Ascending aorta (tissue), 2 donors: ENCODE measurements around the gene ARMS2. TPM values are rescaled to one million over a fixed set of nuclear protein-coding genes. Genes with fewer than 3 reads are reported as not detected.

Source experiments
- DNase-seq, 2 donors: peaks; one replicate each; pipeline ENCODE4 v3.0.0-alpha.2; 2019; ENCODE audit warnings: low spot score in 2 of 2
- H3K27ac ChIP-seq, 2 donors: fragments of 200-600 bp; sonication (generic); one replicate each; pipeline ENCODE4 v1.5.1; 2016 to 2017; ENCODE audit warnings: mild to moderate bottlenecking in 1 of 2
- H3K27me3 ChIP-seq: fragments of 200-600 bp; sonication (generic); one replicate; pipeline ENCODE4 v1.5.1; 2017
- H3K36me3 ChIP-seq, 2 donors: fragments of 200-600 bp; sonication (generic); one replicate each; pipeline ENCODE4 v1.5.1; 2016
- H3K4me1 ChIP-seq, 2 donors: fragments of 200-600 bp; sonication (generic); one replicate each; pipeline ENCODE4 v1.5.1; 2016 to 2017; ENCODE audit warnings: mild to moderate bottlenecking in 1 of 2
- H3K4me3 ChIP-seq, 2 donors: fragments of 200-600 bp; sonication (generic); one replicate each; pipeline ENCODE4 v1.5.1; 2016 to 2017; ENCODE audit warnings: mild to moderate bottlenecking in 1 of 2
- H3K9me3 ChIP-seq, 2 donors: fragments of 200-600 bp; sonication (generic); one replicate each; pipeline ENCODE4 v1.5.1; 2016
- CTCF ChIP-seq, 3 experiments: fragments of 200-600 bp in 2 of 3; fragments of 450-650 bp in 1 of 3; sonication (generic) in 2 of 3; IDR thresholded peaks; one replicate each; pipeline ENCODE4 v1.5.1; 2016 to 2019; ENCODE audit warnings: antibody characterized with exemption in 3 of 3, mild to moderate bottlenecking in 1 of 3, moderate library complexity in 1 of 3
- intact Hi-C: fragments of 100-400 bp; cut with DNase I; formaldehyde crosslinking; loops from one replicate; pipeline ENCODE4 v1.15.1; 2023
- total RNA-seq: library from RNA; depleted of rRNA; stranded (reverse); fragments of >200 nt; gene quantifications from one replicate; pipeline ENCODE4 v1.1.0, GENCODE V29; 2016

The ARMS2 gene
- total RNA-seq, 1 donor from 2014 or later, result not detected

GRCh38 chr10:122477436-122477835 is 23.0 kb downstream of the ARMS2 start:
- H3K4me3 ChIP-seq, result no peak overlapping the region
- H3K27ac ChIP-seq, result peak overlapping the region; percentile 80 to 90
- intact Hi-C loops, result no loop called here
- DNase-seq, result no peak
- no peak for TF ChIP-seq CTCF (IDR thresholded peaks at IDR 0.05)
- H3K4me1 ChIP-seq, result peaks cover 6 to 38% of the 10 kb centered on the region in 2 donors
- no peaks in the 10 kb centered on the region for H3K27me3 ChIP-seq
- H3K9me3 ChIP-seq, result no peaks in the 10 kb centered on the region
- no peaks in the 10 kb centered on the region for H3K36me3 ChIP-seq

- Histone ChIP-seq H3K4me1 (peaks cover 6 to 29% of the 10 kb centered on the region in 2 donors), H3K9me3 (no peaks in the 10 kb centered on the region), H3K4me3 (no peak overlapping the region), H3K27ac (peak overlapping the region in 1 of 2 donors; percentile 25), H3K36me3 (no peaks in the 10 kb centered on the region), H3K27me3 (no peaks in the 10 kb centered on the region)
- no peak for DNase-seq
- intact Hi-C loops, result no loop called here
- no peak for TF ChIP-seq CTCF (IDR thresholded peaks at IDR 0.05)
Observed at GRCh38 chr10:122478971-122479370, 24.5 kb downstream of the ARMS2 start.

- H3K27ac ChIP-seq, result no peak overlapping the region
Observed at GRCh38 chr10:122480146-122480833, 25.8 kb downstream of the ARMS2 start.

GRCh38 chr10:122481296-122482056 is 27.0 kb downstream of the ARMS2 start:
- Histone ChIP-seq H3K4me1 (peaks cover under 1 to 5% of the 10 kb centered on the region in 2 donors), H3K36me3 (no peaks in the 10 kb centered on the region), H3K27me3 (no peaks in the 10 kb centered on the region), H3K9me3 (no peaks in the 10 kb centered on the region), H3K27ac (no peak overlapping the region), H3K4me3 (no peak overlapping the region)
- no peak for TF ChIP-seq CTCF (IDR thresholded peaks at IDR 0.05)
- intact Hi-C loops, result no loop called here
- DNase-seq, result no peak

More at GRCh38 chr10:122480146-122480833, 25.8 kb downstream of the ARMS2 start:
- Histone ChIP-seq H3K27me3 (no peaks in the 10 kb centered on the region), H3K36me3 (no peaks in the 10 kb centered on the region), H3K4me1 (peaks cover 6 to 17% of the 10 kb centered on the region in 2 donors), H3K4me3 (no peak overlapping the region), H3K9me3 (no peaks in the 10 kb centered on the region)
- no peak for DNase-seq
- intact Hi-C loops, result no loop called here
- no peak for TF ChIP-seq CTCF (IDR thresholded peaks at IDR 0.05)

- no peaks in the 10 kb centered on the region for H3K36me3 ChIP-seq
- H3K27ac ChIP-seq, result no peak overlapping the region
- no peak overlapping the region for H3K4me3 ChIP-seq
- no peak for DNase-seq
- peaks cover 0 to 8% of the 10 kb centered on the region in 2 donors for H3K4me1 ChIP-seq
- TF ChIP-seq CTCF (IDR thresholded peaks at IDR 0.05), result no peak
- no peaks in the 10 kb centered on the region for H3K27me3 ChIP-seq
- H3K9me3 ChIP-seq, result no peaks in the 10 kb centered on the region
- intact Hi-C loops, result no loop called here
Observed at GRCh38 chr10:122484276-122485060, 30.0 kb downstream of the ARMS2 start.
